Neural cell (in vitro differentiated cells): Measurements from ENCODE around the gene TTC34.

Source experiments
- CTCF ChIP-seq: fragments of 450-650 bp; IDR thresholded peaks from 2 replicates; pipeline ENCODE4 v1.5.1; 2014; ENCODE audit warnings: antibody characterized with exemption, mild to moderate bottlenecking, moderate library complexity; ENCODE audit not compliant: poor library complexity, severe bottlenecking
- EZH2 ChIP-seq: fragments of 200-600, 300-800 bp; shearing (Covaris generic), sonication (generic); IDR thresholded peaks from 2 replicates; pipeline ENCODE4 v1.6.1; 2014; ENCODE audit warnings: antibody characterized with exemption, low read length, borderline replicate concordance, mild to moderate bottlenecking; ENCODE audit not compliant: insufficient read depth, poor library complexity, severe bottlenecking

GRCh38 chr1:2644591-2645101, 156.8 kb downstream of the TTC34 start:
- TF ChIP-seq CTCF (no peak), EZH2 (no peak)
